GM21515 (cell line): ENCODE data around the gene TKTL2.
A peak's percentile ranks its signal among the peaks of the same experiment; 100 is the strongest.

Experiments
- ATAC-seq: cut with Tn5 transposase; IDR thresholded peaks from one replicate; pipeline ENCODE4 v1.9.1; 2021; ENCODE audit not compliant: unreplicated experiment

Gene TKTL2

GRCh38 chr4:163473576-163473975, at the start of gene TKTL2:
Gene TKTL2, minus strand, starts transcription at chr4:163473754. Its CDS starts 20 bp downstream, at chr4:163473734.
- ATAC-seq, result no peak

- no peak for ATAC-seq
These were observed 41.6 kb upstream of the TKTL2 start for GRCh38 chr4:163515198-163515597.

GRCh38 chr4:163505374-163505773, 31.8 kb upstream of the TKTL2 start:
- no peak for ATAC-seq

- ATAC-seq, result no peak
These were observed 27.0 kb upstream of the TKTL2 start for GRCh38 chr4:163500586-163500985.

- no peak for ATAC-seq
These were observed 22.3 kb upstream of the TKTL2 start for GRCh38 chr4:163495900-163496299.

- ATAC-seq, result peak; percentile 89
These were observed 21.0 kb upstream of the TKTL2 start, which contains the start of gene TMA16 for GRCh38 chr4:163494360-163495241. Gene TMA16, plus strand, starts transcription at chr4:163494690. Its CDS starts 112 bp downstream, at chr4:163494802.

- peak; percentile 28 for ATAC-seq
These were observed 20.2 kb upstream of the TKTL2 start for GRCh38 chr4:163493643-163494359.

GRCh38 chr4:163492951-163493504, 19.5 kb upstream of the TKTL2 start:
- no peak for ATAC-seq

GRCh38 chr4:163489929-163490328, 16.4 kb upstream of the TKTL2 start:
- no peak for ATAC-seq

GRCh38 chr4:163486321-163486720, 12.8 kb upstream of the TKTL2 start:
- ATAC-seq, result no peak

GRCh38 chr4:163485589-163485988, 12.0 kb upstream of the TKTL2 start:
- no peak for ATAC-seq

GRCh38 chr4:163484906-163485305, 11.4 kb upstream of the TKTL2 start:
- ATAC-seq, result no peak

GRCh38 chr4:163482190-163482589, 8.6 kb upstream of the TKTL2 start:
- peak; percentile 72 for ATAC-seq

- ATAC-seq, result no peak
These were observed 3.3 kb upstream of the TKTL2 start for GRCh38 chr4:163476761-163477438.

GRCh38 chr4:163474027-163474426, 473 bp upstream of the TKTL2 start:
- ATAC-seq, result no peak

GRCh38 chr4:163473130-163473529, 424 bp downstream of the TKTL2 start:
- no peak for ATAC-seq

GRCh38 chr4:163470391-163470790, 3.2 kb downstream of the TKTL2 start:
- ATAC-seq, result no peak

GRCh38 chr4:163467082-163467770, 6.3 kb downstream of the TKTL2 start:
- no peak for ATAC-seq

GRCh38 chr4:163462556-163462955, 11.0 kb downstream of the TKTL2 start:
- ATAC-seq, result no peak

- ATAC-seq, result no peak
These were observed 24.9 kb downstream of the TKTL2 start for GRCh38 chr4:163448540-163449203.
